PC-3 (cell line): ENCODE measurements around the gene PPP1R12B. TPM values are rescaled to one million over a fixed set of nuclear protein-coding genes. Genes with fewer than 3 reads are reported as not detected.
"Not testable (repeated sequence)": the region's sequence is repeated elsewhere in the genome, so short reads cannot be mapped to it uniquely, and the experiment has no call there.

Source experiments
- ATAC-seq: fragments of 200-7000 bp; cut with Tn5 transposase; 2 replicates; pipeline ENCODE4 v1.9.1; 2020; ENCODE audit warnings: mild to moderate bottlenecking, moderate library complexity
- BruUV-seq: library from RNA; stranded (reverse); fragments of 400-500 nt; replicated peaks from 2 replicates; lab custom pipeline; 2021; lab: Mats Ljungman, UMichigan
- CTCF ChIA-PET: fragments of 300-600 bp; sonication (Branson Sonifier 250); formaldehyde crosslinking; loops from one replicate; lab custom pipeline; 2022; ENCODE audit warnings: antibody characterized with exemption; lab: Charles Lee
- POLR2A ChIA-PET: fragments of 300-600 bp; sonication (Branson Sonifier 250); formaldehyde crosslinking; loops from one replicate; lab custom pipeline; 2022; ENCODE audit warnings: antibody characterized with exemption; ENCODE audit not compliant: unreplicated experiment; lab: Charles Lee
- DNase-seq: peaks from one replicate; pipeline ENCODE4 v3.0.0-alpha.2; 2015
- H2AFZ ChIP-seq: fragments of 300-600 bp; sonication (generic); 2 replicates; pipeline ENCODE4 v1.6.0; 2016; ENCODE audit warnings: antibody characterized with exemption, low read length
- H3F3A ChIP-seq: fragments of 300-600 bp; sonication (generic); one replicate; pipeline ENCODE4 v1.6.0; 2017; ENCODE audit warnings: antibody characterized with exemption, low read length, control low read depth, mild to moderate bottlenecking; ENCODE audit not compliant: unreplicated experiment
- H3K27ac ChIP-seq: fragments of 300-600 bp; sonication (generic); 2 replicates; pipeline ENCODE4 v1.5.1; 2016; ENCODE audit warnings: mild to moderate bottlenecking, low read length
- H3K27me3 ChIP-seq: fragments of 300-600 bp; sonication (generic); 2 replicates; pipeline ENCODE4 v1.6.1; 2016; ENCODE audit warnings: low read length, mixed read lengths
- H3K36me3 ChIP-seq: fragments of 300-600 bp; sonication (generic); 2 replicates; pipeline ENCODE4 v1.6.1; 2016; ENCODE audit warnings: low read depth, mixed run types, low read length, mixed read lengths
- H3K4me1 ChIP-seq: fragments of 300-600 bp; sonication (generic); 2 replicates; pipeline ENCODE4 v1.5.1; 2016; ENCODE audit warnings: low read length; ENCODE audit not compliant: insufficient read depth
- H3K4me2 ChIP-seq: fragments of 300-600 bp; sonication (generic); 2 replicates; pipeline ENCODE4 v1.6.0; 2016; ENCODE audit warnings: low read length
- H3K4me3 ChIP-seq: fragments of 300-600 bp; sonication (generic); 2 replicates; pipeline ENCODE4 v1.5.1; 2016; ENCODE audit warnings: mild to moderate bottlenecking, low read length, mixed read lengths
- H3K79me2 ChIP-seq: fragments of 300-600 bp; sonication (generic); 2 replicates; pipeline ENCODE4 v1.6.1; 2017; ENCODE audit warnings: low read length, mixed read lengths
- H3K9ac ChIP-seq: fragments of 300-600 bp; sonication (generic); 2 replicates; pipeline ENCODE4 v1.6.0; 2016; ENCODE audit warnings: mild to moderate bottlenecking, low read length
- H3K9me2 ChIP-seq: fragments of 300-600 bp; sonication (generic); replicated peaks from 2 replicates; pipeline ENCODE4 v1.6.1; 2016; ENCODE audit warnings: mixed run types, low read length, mixed read lengths
- H3K9me3 ChIP-seq: fragments of 300-600 bp; sonication (generic); 2 replicates; pipeline ENCODE4 v1.6.1; 2016; ENCODE audit warnings: low read length, mixed read lengths
- H4K20me1 ChIP-seq: fragments of 300-600 bp; sonication (generic); 2 replicates; pipeline ENCODE4 v1.6.1; 2016; ENCODE audit warnings: low read length, mixed read lengths
- intact Hi-C: fragments of 100-400 bp; cut with micrococcal nuclease; formaldehyde crosslinking; loops from 2 replicates; pipeline ENCODE4 v1.9.0; 2023
- total RNA-seq: library from RNA; depleted of rRNA; stranded (reverse); fragments of >200 nt; gene quantifications from 2 replicates; pipeline ENCODE4 v1.2.3, GENCODE V29; 2014

Gene PPP1R12B
- total RNA-seq, 1 experiment from 2014 or later: 2.0 TPM

DNA sequence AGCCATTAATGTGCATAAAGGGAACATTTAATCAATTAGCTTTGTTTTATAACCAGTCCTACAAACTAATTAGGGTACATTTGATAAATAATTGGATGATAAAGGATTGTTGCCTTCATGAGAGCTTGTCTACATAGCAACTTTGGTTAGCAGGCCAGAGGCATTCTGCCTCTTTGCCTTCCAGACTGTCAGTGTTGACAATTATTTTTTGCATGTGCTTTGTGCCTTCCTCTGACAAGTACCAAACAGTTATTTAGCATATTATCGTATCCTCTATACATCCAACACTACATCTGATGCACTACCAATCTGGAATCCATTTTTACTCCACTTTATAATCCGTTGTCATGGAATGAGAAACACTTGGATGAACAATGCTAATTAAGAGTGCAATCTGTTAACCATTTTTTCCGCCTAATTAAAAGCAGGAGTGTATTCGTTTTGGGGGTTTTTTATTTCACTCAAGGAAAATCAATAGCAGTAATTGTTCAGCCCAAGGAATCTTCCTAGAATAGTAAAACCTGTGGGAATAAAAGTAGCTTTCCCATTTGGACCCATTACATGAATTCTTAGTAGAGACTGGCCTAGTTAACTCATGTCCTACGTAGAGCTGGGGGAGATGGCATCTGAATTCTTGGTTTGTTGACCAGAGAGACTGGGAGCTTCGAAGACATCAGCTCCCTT lies 196.4 kb downstream of the PPP1R12B start:
- ATAC-seq, CTCF ChIA-PET: not testable (repeated sequence)

DNA sequence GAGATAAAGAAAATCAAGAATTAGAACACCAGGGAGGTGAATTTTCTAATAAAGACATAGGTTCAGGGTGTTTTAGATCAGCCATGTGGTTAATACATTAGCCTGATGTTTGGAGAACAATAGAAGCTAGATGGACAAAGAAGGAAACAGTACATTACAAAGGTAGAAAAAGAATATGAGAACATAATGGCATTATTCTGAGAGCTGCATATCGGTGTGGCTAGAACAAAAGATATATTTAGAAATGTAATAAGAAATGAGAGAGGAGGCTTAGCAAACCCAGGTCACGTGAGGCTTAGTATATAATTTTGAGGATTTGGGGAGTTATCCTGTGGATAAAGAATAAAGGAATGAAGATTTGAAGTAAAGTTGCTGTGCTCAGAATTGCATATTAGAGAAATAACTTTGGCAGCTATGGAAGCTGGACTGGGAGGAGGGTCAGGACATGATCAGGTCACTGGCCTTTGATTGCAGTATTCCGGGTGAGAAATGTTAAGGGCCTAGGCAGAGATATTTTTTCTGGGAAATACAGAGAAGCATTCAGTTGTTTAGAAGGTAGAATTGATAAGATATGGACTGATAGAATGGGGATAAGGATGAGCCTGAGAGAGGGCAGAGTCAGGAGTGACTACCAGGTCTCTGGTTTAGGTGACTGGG lies 197.3 kb downstream of the PPP1R12B start:
- H3K27ac ChIP-seq, H3K9ac ChIP-seq, ATAC-seq, H3K4me2 ChIP-seq, H3F3A ChIP-seq, H3K4me3 ChIP-seq, DNase-seq, H3K79me2 ChIP-seq, H3K9me3 ChIP-seq, H2AFZ ChIP-seq, intact Hi-C loops, H4K20me1 ChIP-seq, H3K9me2 ChIP-seq, BruUV-seq, H3K27me3 ChIP-seq, POLR2A ChIA-PET, H3K4me1 ChIP-seq, CTCF ChIA-PET, H3K36me3 ChIP-seq: not testable (repeated sequence)

More for the DNA sequence above, 196.4 kb downstream of the PPP1R12B start:
- POLR2A ChIA-PET, H3K27ac ChIP-seq, DNase-seq, H3K36me3 ChIP-seq, H3K4me3 ChIP-seq, H3K9me3 ChIP-seq, BruUV-seq, H3F3A ChIP-seq, H2AFZ ChIP-seq, H3K27me3 ChIP-seq, H3K9me2 ChIP-seq, H3K4me1 ChIP-seq, H3K4me2 ChIP-seq, H4K20me1 ChIP-seq, H3K9ac ChIP-seq, intact Hi-C loops, H3K79me2 ChIP-seq: not testable (repeated sequence)

DNA sequence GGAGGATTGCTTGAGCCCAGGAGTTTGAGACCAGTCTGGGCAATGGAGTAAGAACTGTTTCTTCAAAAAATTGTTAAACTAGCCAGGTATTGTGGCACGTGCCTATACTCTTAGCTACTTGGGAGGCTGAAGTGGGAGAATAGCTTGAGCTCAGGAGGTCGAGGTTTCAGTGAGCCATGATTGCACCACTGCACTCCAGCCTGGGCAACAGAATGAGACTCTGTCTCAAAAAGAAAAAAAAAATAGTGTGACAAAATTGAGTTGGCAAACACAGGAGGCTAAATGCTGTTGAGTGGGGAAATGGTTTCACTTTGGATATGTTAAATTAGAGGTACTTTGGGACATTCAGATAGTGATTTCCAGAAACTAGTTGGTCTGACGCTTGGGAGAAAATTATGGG lies 197.9 kb downstream of the PPP1R12B start:
- H3K36me3 ChIP-seq, H3K9ac ChIP-seq, ATAC-seq, H3K9me3 ChIP-seq, H2AFZ ChIP-seq, H4K20me1 ChIP-seq, intact Hi-C loops, H3K4me2 ChIP-seq, BruUV-seq, POLR2A ChIA-PET, H3K27ac ChIP-seq, H3K4me1 ChIP-seq, H3F3A ChIP-seq, H3K4me3 ChIP-seq, DNase-seq, CTCF ChIA-PET, H3K79me2 ChIP-seq, H3K27me3 ChIP-seq, H3K9me2 ChIP-seq: not testable (repeated sequence)

DNA sequence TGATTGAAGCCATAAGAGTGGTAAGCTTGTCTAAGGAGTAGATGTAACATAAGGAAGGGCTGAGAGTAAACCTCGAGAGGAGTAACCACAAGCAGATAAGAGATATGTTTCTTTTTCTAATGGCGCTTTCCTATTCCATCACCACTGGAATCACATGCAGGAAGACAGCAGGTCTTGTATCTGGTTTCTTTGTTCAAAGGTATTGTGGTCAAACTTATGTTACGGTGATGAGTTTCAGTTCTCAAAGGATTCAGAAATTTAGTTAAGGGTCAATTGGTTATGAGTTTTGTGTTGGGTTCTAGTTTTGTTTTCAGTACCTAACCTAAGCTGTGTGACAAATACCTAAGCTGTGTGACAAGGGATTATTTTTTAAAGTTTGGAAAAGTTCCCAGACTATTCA lies 198.3 kb downstream of the PPP1R12B start:
- H3F3A ChIP-seq, H3K4me3 ChIP-seq, POLR2A ChIA-PET, DNase-seq, H3K9me3 ChIP-seq, intact Hi-C loops, H3K36me3 ChIP-seq, CTCF ChIA-PET, H3K4me1 ChIP-seq, H3K27ac ChIP-seq, H3K79me2 ChIP-seq, BruUV-seq, H3K4me2 ChIP-seq, H3K9ac ChIP-seq, H2AFZ ChIP-seq, H4K20me1 ChIP-seq, H3K27me3 ChIP-seq, H3K9me2 ChIP-seq, ATAC-seq: not testable (repeated sequence)
